Measurements from ENCODE around the gene CEP41.

DNA sequence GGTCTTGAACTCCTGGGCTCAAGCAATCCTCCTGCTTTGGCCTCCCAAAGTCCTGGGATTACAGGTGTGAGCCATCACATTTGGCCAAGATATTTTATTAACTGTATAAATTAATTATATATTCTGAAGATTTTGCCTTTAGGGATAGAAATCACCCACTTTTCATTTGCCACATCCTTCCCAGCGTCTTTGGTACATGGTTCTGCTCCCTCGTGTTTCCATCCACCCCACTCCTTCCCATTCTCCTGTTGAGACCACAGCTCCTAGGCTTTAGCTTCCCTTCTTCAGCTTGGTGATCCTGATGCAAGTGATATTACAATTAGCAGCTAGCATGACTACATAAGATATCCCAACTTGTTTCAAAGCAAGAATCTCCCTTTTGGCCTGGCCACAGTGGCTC is 52.1 kb downstream of the CEP41 start:
- TF ChIP-seq, protein P1, sequence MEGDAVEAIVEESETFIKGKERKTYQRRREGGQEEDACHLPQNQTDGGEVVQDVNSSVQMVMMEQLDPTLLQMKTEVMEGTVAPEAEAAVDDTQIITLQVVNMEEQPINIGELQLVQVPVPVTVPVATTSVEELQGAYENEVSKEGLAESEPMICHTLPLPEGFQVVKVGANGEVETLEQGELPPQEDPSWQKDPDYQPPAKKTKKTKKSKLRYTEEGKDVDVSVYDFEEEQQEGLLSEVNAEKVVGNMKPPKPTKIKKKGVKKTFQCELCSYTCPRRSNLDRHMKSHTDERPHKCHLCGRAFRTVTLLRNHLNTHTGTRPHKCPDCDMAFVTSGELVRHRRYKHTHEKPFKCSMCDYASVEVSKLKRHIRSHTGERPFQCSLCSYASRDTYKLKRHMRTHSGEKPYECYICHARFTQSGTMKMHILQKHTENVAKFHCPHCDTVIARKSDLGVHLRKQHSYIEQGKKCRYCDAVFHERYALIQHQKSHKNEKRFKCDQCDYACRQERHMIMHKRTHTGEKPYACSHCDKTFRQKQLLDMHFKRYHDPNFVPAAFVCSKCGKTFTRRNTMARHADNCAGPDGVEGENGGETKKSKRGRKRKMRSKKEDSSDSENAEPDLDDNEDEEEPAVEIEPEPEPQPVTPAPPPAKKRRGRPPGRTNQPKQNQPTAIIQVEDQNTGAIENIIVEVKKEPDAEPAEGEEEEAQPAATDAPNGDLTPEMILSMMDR (IDR thresholded peaks at IDR 0.05): no peak
- TF ChIP-seq POLR2A (IDR thresholded peaks at IDR 0.05): no peak
